Activated naive CD8-positive, alpha-beta T cell treated with anti-CD3 and anti-CD28 coated beads, Interleukin-2, amount 50 U/mL, for 24 hours (primary cell): ENCODE data around the gene RPAP3.

Experiments used
- ATAC-seq: fragments of 150-1000 bp; cut with Tn5 transposase; one replicate; pipeline ENCODE4 v1.10.0; 2021
- DNase-seq: peaks from one replicate; pipeline ENCODE4 v3.0.0; 2021
- H3K27ac Mint-ChIP-seq: one replicate; pipeline ENCODE4 v1.8.0; 2021; ENCODE audit warnings: mild to moderate bottlenecking, mixed read lengths
- H3K27me3 Mint-ChIP-seq: one replicate; pipeline ENCODE4 v1.8.0; 2021; ENCODE audit warnings: mixed read lengths
- H3K36me3 Mint-ChIP-seq: one replicate; pipeline ENCODE4 v1.8.0; 2021; ENCODE audit warnings: low read depth, mixed read lengths
- H3K4me1 Mint-ChIP-seq: one replicate; pipeline ENCODE4 v1.8.0; 2021; ENCODE audit warnings: mixed read lengths
- H3K4me3 Mint-ChIP-seq: one replicate; pipeline ENCODE4 v1.8.0; 2021; ENCODE audit warnings: mild to moderate bottlenecking, moderate library complexity, mixed read lengths
- H3K9me3 Mint-ChIP-seq: one replicate; pipeline ENCODE4 v1.8.0; 2021; ENCODE audit warnings: mixed read lengths

Gene RPAP3, protein sequence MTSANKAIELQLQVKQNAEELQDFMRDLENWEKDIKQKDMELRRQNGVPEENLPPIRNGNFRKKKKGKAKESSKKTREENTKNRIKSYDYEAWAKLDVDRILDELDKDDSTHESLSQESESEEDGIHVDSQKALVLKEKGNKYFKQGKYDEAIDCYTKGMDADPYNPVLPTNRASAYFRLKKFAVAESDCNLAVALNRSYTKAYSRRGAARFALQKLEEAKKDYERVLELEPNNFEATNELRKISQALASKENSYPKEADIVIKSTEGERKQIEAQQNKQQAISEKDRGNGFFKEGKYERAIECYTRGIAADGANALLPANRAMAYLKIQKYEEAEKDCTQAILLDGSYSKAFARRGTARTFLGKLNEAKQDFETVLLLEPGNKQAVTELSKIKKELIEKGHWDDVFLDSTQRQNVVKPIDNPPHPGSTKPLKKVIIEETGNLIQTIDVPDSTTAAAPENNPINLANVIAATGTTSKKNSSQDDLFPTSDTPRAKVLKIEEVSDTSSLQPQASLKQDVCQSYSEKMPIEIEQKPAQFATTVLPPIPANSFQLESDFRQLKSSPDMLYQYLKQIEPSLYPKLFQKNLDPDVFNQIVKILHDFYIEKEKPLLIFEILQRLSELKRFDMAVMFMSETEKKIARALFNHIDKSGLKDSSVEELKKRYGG

DNA sequence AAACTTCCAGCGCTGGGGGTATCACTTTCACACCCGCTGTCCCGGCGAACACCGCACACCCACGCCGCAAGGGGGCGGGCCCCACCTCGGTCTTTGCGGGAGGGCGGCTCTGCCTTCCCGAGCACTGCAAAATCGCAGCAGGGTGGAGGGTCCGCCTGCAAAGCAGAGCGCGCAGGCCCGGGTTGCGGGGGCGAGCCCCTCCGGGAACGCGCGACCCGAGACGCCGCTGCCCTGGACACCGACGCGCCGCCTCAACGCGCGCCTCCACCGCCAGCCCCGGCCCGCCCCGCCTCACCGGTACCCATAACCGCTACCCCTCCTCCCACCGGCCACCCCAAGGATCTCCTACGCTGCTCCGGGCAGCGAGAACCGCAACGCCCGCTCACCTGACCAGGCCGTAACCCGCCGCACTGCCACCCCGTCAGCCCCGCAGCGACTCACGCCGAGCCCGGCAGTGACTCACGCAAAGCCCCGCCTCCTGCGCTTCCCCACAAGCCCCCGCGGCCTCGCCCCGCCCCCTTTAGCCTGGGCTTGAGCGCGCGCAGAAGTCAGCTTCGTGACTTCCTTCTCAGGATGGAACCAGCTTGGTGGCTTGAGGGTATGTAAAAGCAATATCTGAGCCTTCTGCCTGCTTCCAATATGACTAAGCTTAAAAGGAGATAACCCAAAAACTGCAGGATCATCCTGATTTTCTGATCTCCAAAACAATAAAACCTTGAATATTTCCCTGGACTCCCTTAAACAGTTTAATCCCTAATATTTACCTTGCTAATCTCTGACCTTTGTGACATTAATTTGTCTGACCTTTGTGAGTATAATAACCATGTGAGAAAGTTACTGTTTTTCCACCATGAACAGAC is at the start of gene RPAP3:
Gene RPAP3, minus strand, starts transcription at position 465 of the 860 bp plus-strand sequence. CDS start 3,190 bp downstream, outside the sequence.
- Mint-ChIP-seq H3K36me3 (peaks cover 21% of the 10 kb centered on the region), H3K9me3 (no peaks in the 10 kb centered on the region), H3K4me3 (peak within 1 kb of the TSS; percentile 88), H3K27me3 (peaks cover 3% of the 10 kb centered on the region), H3K27ac (peak within 1 kb of the TSS; percentile 95), H3K4me1 (peaks cover 63% of the 10 kb centered on the region)
- ATAC-seq (peak; percentile 93), DNase-seq (peak; percentile 99)

DNA sequence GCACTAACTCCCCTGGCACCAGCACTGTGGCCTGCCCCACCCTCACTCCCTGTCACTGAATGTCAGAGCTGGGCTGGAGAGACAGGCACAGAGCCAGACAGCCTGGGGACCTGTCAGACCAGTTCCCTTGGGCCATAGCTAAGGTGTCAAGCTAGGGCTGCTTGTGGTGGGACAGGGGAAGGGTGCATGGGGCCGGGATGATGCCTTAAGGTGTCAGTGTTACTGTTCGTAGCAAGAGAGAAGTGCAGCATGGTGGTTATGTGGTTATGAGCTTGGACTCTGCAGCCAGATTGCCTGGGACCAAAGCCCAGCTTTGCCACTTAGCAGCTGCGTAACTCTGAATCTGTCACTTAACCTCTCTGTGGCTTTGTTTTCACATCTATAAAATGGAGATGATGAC is 49.1 kb upstream of the RPAP3 start:
- Mint-ChIP-seq H3K4me1 (peaks cover 38% of the 10 kb centered on the region), H3K36me3 (no peaks in the 10 kb centered on the region), H3K4me3 (no peak overlapping the region), H3K27me3 (peaks cover 3% of the 10 kb centered on the region), H3K27ac (peak overlapping the region; percentile 25), H3K9me3 (no peaks in the 10 kb centered on the region)
- no peak for ATAC-seq
- no peak for DNase-seq

DNA sequence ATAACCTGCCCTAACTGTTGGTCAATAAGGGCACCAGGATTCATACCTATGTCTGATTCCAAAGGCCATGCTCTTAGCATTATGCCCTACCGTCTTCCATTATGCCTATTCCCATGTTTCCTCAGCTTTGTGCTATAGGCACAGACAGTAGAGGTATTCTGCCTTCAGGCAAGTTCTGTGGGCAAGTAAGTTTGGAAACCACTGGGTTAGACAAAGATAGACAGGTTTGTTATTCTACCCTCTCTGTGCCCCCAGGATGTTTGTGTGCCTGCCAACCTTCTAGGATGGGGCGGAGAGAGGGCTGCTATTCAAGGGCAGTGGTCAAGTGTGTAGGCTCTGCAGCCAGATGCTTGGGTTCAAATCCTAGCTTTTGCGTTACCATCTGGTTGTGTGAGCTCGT is 48.3 kb upstream of the RPAP3 start:
- H3K4me3 Mint-ChIP-seq: no peak overlapping the region
- peaks cover 3% of the 10 kb centered on the region for H3K27me3 Mint-ChIP-seq
- H3K27ac Mint-ChIP-seq: peak overlapping the region; percentile 48
- H3K36me3 Mint-ChIP-seq: no peaks in the 10 kb centered on the region
- ATAC-seq: no peak
- H3K4me1 Mint-ChIP-seq: peaks cover 35% of the 10 kb centered on the region
- no peak for DNase-seq
- no peaks in the 10 kb centered on the region for H3K9me3 Mint-ChIP-seq

DNA sequence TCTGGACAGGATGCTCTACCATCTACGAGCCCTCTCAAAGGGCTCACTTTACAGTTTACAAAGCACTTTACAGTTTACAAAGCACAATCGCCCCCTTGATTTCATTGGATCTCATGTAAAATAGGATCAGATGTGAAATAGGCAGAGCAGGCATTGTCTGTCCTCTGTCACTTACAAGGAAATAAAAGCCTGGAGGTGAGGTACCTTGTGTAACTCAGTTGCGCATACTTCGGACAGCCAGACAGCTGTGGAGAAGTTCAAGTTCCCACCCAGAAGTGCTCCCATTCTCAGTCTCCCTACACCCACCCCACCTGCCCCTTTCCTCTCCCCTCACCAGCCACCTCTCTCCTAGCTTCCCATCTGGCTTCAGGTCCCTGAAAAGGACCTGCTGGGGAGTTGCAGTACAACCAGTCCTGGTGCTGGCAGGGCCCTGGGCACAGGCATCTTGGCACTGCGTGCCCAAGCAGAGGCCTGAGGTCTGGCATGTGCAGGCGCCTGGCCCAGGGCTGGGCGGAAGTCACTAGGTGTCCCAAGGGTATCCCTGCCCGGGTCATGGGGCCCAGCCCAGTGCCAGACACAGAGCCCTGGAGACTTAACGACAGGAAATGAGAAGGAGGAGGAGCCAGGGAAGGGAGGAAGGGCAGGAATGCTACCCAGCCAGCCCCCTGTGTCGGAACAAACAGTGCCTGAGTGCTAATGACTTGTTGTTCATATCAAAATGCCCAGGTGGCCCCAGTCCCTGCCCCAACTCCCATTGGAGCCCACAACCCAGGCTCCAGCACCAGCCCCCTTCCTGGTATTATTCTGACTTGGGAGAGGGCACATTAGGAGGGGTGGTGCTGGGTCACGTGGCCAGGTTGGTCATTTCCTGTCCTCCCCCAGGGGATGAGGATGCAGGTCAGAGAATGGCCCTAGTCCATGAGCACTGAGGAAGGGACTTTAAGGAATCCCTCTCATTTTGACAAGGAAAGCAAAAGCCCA is 47.5 kb upstream of the RPAP3 start:
- H3K27ac Mint-ChIP-seq: no peak overlapping the region
- H3K36me3 Mint-ChIP-seq: no peaks in the 10 kb centered on the region
- H3K4me1 Mint-ChIP-seq: peaks cover 34% of the 10 kb centered on the region
- DNase-seq: no peak
- ATAC-seq: no peak
- H3K4me3 Mint-ChIP-seq: no peak overlapping the region
- no peaks in the 10 kb centered on the region for H3K9me3 Mint-ChIP-seq
- peaks cover 3% of the 10 kb centered on the region for H3K27me3 Mint-ChIP-seq

DNA sequence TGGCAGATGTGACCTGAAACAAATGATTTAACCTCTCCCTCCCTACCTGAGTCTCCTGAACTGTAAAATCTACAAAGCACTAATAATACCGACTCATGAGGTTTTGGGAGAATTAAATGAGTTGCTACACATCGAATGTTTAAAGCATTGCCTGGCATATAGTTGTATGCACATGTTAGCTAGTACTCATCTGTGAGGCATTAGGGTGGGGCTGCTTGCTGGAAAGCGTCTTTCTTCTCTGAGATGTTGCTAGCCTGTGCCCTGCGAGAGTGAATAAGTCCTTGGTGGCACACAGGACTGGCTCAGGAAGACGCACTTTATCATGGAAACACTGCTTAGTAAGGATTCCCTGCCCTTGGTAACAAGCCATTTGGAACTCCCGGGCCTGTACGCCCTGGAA is 46.7 kb upstream of the RPAP3 start:
- Mint-ChIP-seq H3K4me3 (no peak overlapping the region), H3K27ac (no peak overlapping the region), H3K4me1 (peaks cover 30% of the 10 kb centered on the region), H3K27me3 (peaks cover 3% of the 10 kb centered on the region), H3K36me3 (no peaks in the 10 kb centered on the region), H3K9me3 (no peaks in the 10 kb centered on the region)
- no peak for DNase-seq
- ATAC-seq: no peak

DNA sequence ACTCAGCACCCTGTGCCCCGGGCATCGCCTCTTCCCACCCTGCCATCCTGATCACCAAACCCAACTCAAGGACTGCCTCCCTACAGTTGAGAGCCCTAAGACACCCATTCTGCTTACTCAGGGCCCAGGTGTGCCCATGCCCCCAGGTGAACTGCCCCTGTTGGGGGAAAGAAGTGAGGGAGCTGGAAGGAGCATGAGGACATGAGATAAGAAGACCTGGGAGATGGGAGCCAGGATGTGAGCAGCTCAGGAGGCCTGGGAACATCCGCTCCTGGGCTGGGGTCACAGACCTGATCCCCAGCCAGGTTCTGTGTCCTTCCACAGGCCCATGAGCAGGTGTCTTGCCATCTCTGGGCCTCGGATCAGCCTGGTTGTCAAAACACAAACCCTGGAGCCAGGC is 46.3 kb upstream of the RPAP3 start:
- peaks cover under 1% of the 10 kb centered on the region for H3K27me3 Mint-ChIP-seq
- no peaks in the 10 kb centered on the region for H3K36me3 Mint-ChIP-seq
- ATAC-seq (no peak), DNase-seq (no peak)
- H3K4me1 Mint-ChIP-seq: peaks cover 26% of the 10 kb centered on the region
- no peak overlapping the region for H3K4me3 Mint-ChIP-seq
- no peaks in the 10 kb centered on the region for H3K9me3 Mint-ChIP-seq
- H3K27ac Mint-ChIP-seq: no peak overlapping the region

DNA sequence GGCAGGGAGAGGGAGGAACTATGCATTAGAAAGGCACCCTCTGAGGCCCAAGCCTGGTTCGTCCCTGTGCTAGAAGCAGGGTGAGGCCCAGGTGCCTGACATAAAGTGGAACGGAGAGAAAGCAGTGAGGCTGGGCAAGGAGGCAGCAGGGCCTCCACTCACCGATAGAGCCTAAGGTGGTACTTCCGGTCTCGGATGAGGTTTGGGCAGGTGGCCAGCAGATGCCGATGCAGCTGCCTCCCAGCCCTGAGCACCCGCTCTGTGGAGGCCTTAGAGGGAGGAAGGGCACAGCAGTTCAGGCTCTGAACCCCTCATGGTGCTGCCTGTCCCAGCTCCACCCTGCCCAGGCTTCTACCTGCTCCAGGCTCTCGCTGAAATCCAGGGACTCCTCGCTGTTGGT is 45.7 kb upstream of the RPAP3 start:
- H3K4me1 Mint-ChIP-seq: peaks cover 21% of the 10 kb centered on the region
- no peak for ATAC-seq

DNA sequence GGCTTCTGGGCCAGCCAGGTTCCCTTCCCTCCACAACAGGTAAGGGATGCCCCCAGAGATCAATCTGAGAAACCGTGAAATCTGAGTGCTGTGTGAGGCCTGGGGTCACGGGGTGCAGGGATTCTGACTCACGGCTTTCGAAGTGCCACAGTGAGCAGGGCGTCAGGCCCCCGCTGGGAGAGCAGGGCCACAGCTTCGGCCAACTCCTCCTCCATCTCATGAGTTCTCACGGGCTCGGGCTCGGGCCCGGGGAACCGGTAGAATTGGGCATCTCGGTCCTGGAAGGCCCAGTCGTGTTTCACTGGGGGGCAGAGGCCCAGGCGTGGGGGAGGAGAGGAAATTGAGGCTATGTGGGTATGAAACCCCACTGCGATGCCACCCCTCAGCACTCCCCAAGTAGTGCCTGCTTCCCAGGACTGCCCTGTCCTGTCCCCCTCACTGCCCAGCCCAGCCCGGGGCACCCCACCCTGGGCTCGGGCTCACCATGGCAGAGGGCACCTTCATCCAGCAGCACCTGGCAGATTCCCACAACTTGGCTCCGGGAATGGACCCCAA is 45.2 kb upstream of the RPAP3 start:
- DNase-seq (no peak), ATAC-seq (no peak)
- no peaks in the 10 kb centered on the region for H3K9me3 Mint-ChIP-seq
- H3K27ac Mint-ChIP-seq: no peak overlapping the region
- no peaks in the 10 kb centered on the region for H3K27me3 Mint-ChIP-seq
- peaks cover 16% of the 10 kb centered on the region for H3K4me1 Mint-ChIP-seq
- H3K4me3 Mint-ChIP-seq: no peak overlapping the region
- H3K36me3 Mint-ChIP-seq: no peaks in the 10 kb centered on the region

More for the DNA sequence above, 45.7 kb upstream of the RPAP3 start:
- no peak for DNase-seq
- no peak overlapping the region for H3K27ac Mint-ChIP-seq
- no peaks in the 10 kb centered on the region for H3K9me3 Mint-ChIP-seq
- H3K4me3 Mint-ChIP-seq: no peak overlapping the region
- no peaks in the 10 kb centered on the region for H3K27me3 Mint-ChIP-seq
- H3K36me3 Mint-ChIP-seq: no peaks in the 10 kb centered on the region

DNA sequence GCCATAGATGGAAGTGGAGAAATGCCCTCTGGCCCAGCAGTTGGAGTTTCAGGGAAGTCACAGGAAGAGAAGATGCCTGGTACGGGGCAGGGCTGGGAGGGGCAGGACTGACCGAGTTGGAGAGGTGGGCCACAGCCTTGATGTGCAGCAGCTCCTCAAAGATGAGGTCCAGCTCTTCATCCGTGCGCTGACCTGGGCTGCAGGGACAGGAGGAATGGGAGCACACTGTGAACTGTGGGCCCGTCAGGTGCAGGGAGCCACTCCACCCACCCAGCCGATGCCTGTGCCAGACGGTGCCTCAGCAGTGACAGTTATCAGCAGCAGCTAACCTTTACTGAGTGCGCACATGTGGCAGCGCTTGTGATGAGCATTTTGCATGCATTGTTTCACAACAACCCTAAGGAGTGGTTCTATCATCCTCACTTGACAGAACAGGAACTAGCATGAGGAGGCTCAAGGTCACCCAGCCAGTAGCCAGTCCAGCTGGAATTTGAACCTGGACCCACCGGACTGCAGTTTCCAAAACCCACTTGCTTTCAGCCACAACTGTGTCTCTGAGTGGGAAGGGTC is 44.5 kb upstream of the RPAP3 start:
- no peak overlapping the region for H3K4me3 Mint-ChIP-seq
- H3K9me3 Mint-ChIP-seq: no peaks in the 10 kb centered on the region
- ATAC-seq: no peak
- H3K27me3 Mint-ChIP-seq: no peaks in the 10 kb centered on the region
- no peak overlapping the region for H3K27ac Mint-ChIP-seq
- DNase-seq: no peak
- peaks cover 9% of the 10 kb centered on the region for H3K4me1 Mint-ChIP-seq
- H3K36me3 Mint-ChIP-seq: no peaks in the 10 kb centered on the region

DNA sequence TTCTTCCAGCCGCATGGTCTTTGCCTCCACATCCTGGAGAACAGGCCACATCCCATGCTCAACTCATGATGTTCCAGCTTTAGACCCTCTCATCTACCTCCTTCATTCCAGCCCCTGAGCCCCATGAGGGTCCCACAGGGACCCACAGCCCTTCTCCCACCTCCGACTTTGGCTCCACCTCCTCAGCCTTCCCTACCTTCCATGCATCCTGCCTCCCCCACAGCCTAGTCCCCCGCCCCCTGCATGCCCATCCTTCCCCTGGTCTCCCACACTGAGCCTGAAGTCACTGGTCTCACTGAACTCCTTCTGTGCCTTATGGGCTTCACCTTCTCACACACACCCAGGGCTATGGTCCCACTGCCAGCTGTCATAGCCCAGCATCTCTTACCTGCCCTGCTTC is 43.1 kb upstream of the RPAP3 start:
- no peak overlapping the region for H3K4me3 Mint-ChIP-seq
- peaks cover 4% of the 10 kb centered on the region for H3K4me1 Mint-ChIP-seq
- H3K36me3 Mint-ChIP-seq: no peaks in the 10 kb centered on the region
- no peaks in the 10 kb centered on the region for H3K9me3 Mint-ChIP-seq
- ATAC-seq (no peak), DNase-seq (no peak)
- H3K27me3 Mint-ChIP-seq: peaks cover 4% of the 10 kb centered on the region
- H3K27ac Mint-ChIP-seq: no peak overlapping the region

DNA sequence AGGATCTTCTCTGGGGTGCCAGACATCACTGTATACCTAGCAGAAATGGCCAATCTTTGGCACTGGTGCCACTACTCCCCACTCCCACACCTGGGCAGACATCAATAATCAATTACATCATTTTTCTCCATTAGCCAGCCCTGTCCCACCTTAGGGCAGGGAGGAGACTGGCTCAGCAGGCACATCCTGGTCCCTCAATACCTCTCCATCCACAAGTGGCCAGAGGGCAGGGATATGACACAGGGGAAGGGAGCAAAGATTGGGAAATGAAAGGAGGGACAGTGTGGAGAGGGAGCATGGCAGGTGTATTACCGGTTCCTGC is 42.6 kb upstream of the RPAP3 start:
- Mint-ChIP-seq H3K4me1 (no peaks in the 10 kb centered on the region), H3K36me3 (no peaks in the 10 kb centered on the region), H3K27ac (no peak overlapping the region), H3K9me3 (no peaks in the 10 kb centered on the region), H3K27me3 (peaks cover 4% of the 10 kb centered on the region), H3K4me3 (no peak overlapping the region)
- DNase-seq (no peak), ATAC-seq (no peak)

DNA sequence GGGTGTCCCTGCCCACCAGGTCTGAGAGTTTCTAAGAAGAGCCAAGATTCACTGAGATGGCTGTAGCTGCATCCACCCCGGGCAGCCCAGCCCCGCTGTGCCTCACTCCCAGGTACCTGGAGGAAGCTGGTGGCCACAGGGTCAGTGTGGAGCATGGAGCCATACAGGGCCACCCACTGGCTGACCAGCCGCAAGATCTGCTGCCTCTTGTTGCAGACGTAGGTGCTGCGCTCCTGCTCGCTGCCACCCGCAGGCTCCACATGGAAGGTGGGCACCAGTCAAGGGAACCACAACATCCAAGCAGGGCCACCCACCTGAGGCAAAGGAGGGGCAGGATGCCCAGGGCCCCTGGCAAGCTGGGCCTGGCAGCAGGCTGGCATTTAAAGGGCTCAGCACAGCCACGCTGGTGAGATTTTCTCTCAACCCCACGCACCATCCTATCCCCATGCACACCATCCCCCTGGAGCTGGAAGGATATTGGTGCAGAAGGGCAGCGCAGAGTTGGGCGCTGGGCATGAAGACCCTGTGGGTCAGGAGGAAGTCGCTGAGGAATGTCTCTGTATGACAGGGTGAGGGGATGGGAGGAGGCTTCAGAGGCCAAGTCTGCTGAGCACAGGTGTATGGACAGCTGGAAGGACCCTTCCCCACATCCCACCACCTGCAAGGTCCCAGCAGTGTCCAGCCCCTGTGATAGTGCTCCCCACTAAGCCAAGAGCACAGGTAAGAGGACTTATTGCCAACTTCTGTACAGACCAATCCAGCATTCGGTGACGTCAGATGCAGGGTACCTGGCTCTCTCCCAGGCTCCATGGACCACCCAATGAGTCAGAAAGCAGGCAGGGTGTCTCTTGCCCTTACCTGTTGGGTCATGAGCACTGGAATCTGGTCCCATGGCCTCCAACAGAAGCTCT is 42.0 kb upstream of the RPAP3 start:
- Mint-ChIP-seq H3K36me3 (no peaks in the 10 kb centered on the region), H3K27me3 (peaks cover 4% of the 10 kb centered on the region), H3K27ac (no peak overlapping the region), H3K9me3 (no peaks in the 10 kb centered on the region), H3K4me1 (no peaks in the 10 kb centered on the region), H3K4me3 (no peak overlapping the region)
- DNase-seq (no peak), ATAC-seq (no peak)

DNA sequence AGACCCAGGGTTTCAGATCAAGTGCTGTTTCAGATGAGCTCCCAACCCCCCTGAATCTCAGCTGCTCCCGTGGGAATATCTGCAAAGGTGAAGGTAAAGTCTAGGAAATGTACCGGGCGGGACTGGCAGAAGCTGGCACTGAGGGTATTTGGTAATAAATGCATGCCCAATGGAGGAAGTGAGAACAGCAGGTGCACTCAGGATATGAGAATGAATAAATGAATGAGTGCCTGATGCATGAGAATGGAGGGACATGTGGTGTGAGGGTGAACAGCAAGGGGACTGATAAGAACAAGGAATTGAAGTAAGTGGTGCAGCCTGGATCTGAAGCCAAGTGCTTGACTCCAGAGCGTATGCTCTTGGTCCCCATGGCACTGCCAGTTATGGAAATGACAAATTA is 41.3 kb upstream of the RPAP3 start:
- DNase-seq (no peak), ATAC-seq (no peak)
- Mint-ChIP-seq H3K27ac (no peak overlapping the region), H3K4me1 (no peaks in the 10 kb centered on the region), H3K27me3 (peaks cover 4% of the 10 kb centered on the region), H3K36me3 (no peaks in the 10 kb centered on the region), H3K9me3 (no peaks in the 10 kb centered on the region), H3K4me3 (no peak overlapping the region)
